ENCODE data around the gene SHROOM3. TPM values are rescaled to one million over a fixed set of nuclear protein-coding genes. Genes with fewer than 3 reads are reported as not detected.
A peak's percentile ranks its signal among the peaks of the same experiment; 100 is the strongest.

The SHROOM3 gene
- total RNA-seq, 4 donors from 2014 or later: 52.0 to 444 (median 364) TPM

- Histone ChIP-seq H3K9me3 (no peaks in the 10 kb centered on the region), H3K27me3 (no peaks in the 10 kb centered on the region), H3K4me1 (peaks cover 0 to 21% (median 5%) of the 10 kb centered on the region in 4 donors), H3K4me3 (no peak overlapping the region), H3K36me3 (no peaks in the 10 kb centered on the region), H3K27ac (peak overlapping the region in 3 of 4 donors; percentile 58 to 78 (median 76))
- no peak for DNase-seq
- peak in 1 of 2 donors; percentile 31 for TF ChIP-seq POLR2A (IDR thresholded peaks at IDR 0.05)
- TF ChIP-seq, protein P1, sequence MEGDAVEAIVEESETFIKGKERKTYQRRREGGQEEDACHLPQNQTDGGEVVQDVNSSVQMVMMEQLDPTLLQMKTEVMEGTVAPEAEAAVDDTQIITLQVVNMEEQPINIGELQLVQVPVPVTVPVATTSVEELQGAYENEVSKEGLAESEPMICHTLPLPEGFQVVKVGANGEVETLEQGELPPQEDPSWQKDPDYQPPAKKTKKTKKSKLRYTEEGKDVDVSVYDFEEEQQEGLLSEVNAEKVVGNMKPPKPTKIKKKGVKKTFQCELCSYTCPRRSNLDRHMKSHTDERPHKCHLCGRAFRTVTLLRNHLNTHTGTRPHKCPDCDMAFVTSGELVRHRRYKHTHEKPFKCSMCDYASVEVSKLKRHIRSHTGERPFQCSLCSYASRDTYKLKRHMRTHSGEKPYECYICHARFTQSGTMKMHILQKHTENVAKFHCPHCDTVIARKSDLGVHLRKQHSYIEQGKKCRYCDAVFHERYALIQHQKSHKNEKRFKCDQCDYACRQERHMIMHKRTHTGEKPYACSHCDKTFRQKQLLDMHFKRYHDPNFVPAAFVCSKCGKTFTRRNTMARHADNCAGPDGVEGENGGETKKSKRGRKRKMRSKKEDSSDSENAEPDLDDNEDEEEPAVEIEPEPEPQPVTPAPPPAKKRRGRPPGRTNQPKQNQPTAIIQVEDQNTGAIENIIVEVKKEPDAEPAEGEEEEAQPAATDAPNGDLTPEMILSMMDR (IDR thresholded peaks at IDR 0.05): no peak
These were observed 232.0 kb downstream of the SHROOM3 start for GRCh38 chr4:76666944-76667532.

DNA sequence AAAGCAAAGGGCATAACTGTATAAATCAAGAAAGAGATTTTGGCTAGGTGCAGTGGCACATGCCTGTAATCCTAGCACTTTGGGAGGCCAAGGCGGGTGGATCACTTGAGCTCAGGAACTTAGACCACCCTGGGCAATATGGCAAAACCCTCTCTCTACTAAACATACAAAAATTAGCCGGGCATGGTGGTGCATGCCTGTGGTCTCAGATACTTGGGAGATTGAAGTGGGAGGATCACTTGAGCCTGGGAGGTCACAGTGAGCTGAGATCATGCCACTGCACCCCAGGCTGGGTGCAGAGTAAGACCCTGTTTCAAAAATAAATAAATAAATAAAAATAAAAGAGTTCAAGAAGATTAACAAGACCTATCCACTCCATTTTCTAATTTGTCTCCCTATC lies 235.6 kb downstream of the SHROOM3 start:
- H3K27ac ChIP-seq: no peak overlapping the region
- DNase-seq: no peak
- H3K27me3 ChIP-seq: no peaks in the 10 kb centered on the region
- H3K4me3 ChIP-seq: no peak overlapping the region
- H3K9me3 ChIP-seq: no peaks in the 10 kb centered on the region
- H3K4me1 ChIP-seq: peaks cover 0 to 17% (median 5%) of the 10 kb centered on the region in 4 donors
- TF ChIP-seq, protein P1 (IDR thresholded peaks at IDR 0.05): no peak
- no peak for TF ChIP-seq POLR2A (IDR thresholded peaks at IDR 0.05)
- H3K36me3 ChIP-seq: no peaks in the 10 kb centered on the region

- Histone ChIP-seq H3K4me1 (peaks cover 0 to 11% (median 1%) of the 10 kb centered on the region in 4 donors), H3K36me3 (no peaks in the 10 kb centered on the region), H3K9me3 (no peaks in the 10 kb centered on the region), H3K27ac (peak overlapping the region in 1 of 4 donors; percentile 85), H3K4me3 (no peak overlapping the region), H3K27me3 (no peaks in the 10 kb centered on the region)
- no peak for DNase-seq
- TF ChIP-seq, protein P1 (IDR thresholded peaks at IDR 0.05): no peak
- no peak for TF ChIP-seq POLR2A (IDR thresholded peaks at IDR 0.05)
These were observed 238.3 kb downstream of the SHROOM3 start for GRCh38 chr4:76673362-76673761.

DNA sequence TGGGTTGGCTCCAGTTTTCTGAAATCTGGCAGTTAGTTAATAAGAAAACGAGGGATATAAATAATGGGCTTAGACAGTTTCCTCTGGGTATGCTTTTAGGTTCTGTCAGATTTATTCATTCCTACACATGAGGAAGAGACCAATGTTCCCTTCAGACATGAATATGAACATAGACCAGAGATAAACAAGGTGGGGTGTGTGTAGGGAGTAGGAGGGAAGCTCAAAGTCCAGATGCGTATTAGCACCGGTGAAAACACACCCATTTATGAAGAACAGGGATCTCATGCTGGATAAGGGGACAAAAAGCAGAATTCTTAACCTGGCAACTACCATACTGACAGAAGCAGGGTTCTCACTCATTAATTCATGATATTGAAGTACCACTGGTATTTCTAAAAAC lies 240.0 kb downstream of the SHROOM3 start:
- Histone ChIP-seq H3K4me3 (no peak overlapping the region), H3K4me1 (peaks cover 0 to 11% (median 1%) of the 10 kb centered on the region in 4 donors), H3K27me3 (no peaks in the 10 kb centered on the region), H3K36me3 (no peaks in the 10 kb centered on the region), H3K27ac (peak overlapping the region in 3 of 4 donors; percentile 67 to 85 (median 85)), H3K9me3 (no peaks in the 10 kb centered on the region)
- TF ChIP-seq POLR2A (IDR thresholded peaks at IDR 0.05): peak in 1 of 2 donors; percentile 49
- TF ChIP-seq, protein P1 (IDR thresholded peaks at IDR 0.05): no peak
- peak in 1 of 3 donors; percentile 59 for DNase-seq

DNA sequence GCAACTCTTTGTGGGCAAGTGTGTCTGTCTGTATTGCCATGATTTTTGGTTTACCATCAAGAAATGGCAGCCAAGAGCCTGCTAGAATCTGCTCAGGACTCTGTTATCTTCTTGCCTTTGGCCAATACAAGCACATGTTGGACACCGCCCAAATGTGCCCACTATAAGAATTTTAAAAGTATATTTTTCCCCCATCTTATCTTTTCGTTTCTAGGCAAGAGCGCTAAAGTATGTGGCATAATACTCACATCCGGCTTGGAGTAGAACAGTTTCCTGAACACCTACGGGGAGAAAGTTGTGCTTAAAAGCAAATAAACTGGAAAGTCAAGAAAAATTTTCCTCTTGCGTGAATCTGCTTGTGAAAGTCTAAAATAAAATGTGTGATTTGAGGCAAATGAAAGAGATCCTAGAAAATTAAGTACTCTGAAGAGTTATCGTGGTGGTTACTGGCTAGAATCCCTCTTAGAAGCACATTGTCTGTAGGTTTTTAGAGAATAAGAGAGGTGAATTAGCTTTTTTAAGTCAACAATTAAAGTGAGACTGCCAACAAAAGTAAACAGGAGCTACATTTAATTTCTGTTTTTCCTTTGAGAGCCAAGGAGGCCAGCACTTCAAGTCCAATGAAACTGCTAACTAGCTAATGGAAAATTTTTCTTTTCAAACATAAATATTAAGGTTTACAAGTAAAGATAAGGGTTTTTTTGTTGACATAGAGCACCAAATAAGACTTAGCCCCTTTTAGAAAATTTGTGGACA lies 242.7 kb downstream of the SHROOM3 start:
- H3K27ac ChIP-seq: no peak overlapping the region
- TF ChIP-seq, protein P1 (IDR thresholded peaks at IDR 0.05): no peak
- no peak for TF ChIP-seq POLR2A (IDR thresholded peaks at IDR 0.05)
- no peak for DNase-seq

More for the DNA sequence above, 242.7 kb downstream of the SHROOM3 start:
- H3K9me3 ChIP-seq: no peaks in the 10 kb centered on the region
- no peaks in the 10 kb centered on the region for H3K36me3 ChIP-seq
- H3K27me3 ChIP-seq: no peaks in the 10 kb centered on the region
- H3K4me3 ChIP-seq: no peak overlapping the region
- H3K4me1 ChIP-seq: peaks cover 0 to 11% (median 1%) of the 10 kb centered on the region in 4 donors

All from Peyer's patch (tissue), 4 donors.